WERI-Rb-1 (cell line): ENCODE results near the gene DDX19B.
"Not testable (repeated sequence)": the region's sequence is repeated elsewhere in the genome, so short reads cannot be mapped to it uniquely, and the experiment has no call there.

Experiments used
- DNase-seq: peaks from one replicate; pipeline ENCODE4 v3.0.0-alpha.2; 2020
- H3K27ac ChIP-seq: fragments of 250-450 bp; sonication (Bioruptor Pico); 2 replicates; pipeline ENCODE4 v1.5.1; 2020; ENCODE audit warnings: mild to moderate bottlenecking, moderate library complexity
- H3K27me3 ChIP-seq: fragments of 250-450 bp; sonication (Bioruptor Pico); 2 replicates; pipeline ENCODE4 v1.5.1; 2021; ENCODE audit warnings: mild to moderate bottlenecking, low read depth, moderate library complexity; ENCODE audit not compliant: insufficient read depth, severe bottlenecking
- H3K36me3 ChIP-seq: fragments of 250-450 bp; sonication (Bioruptor Pico); 2 replicates; pipeline ENCODE4 v1.5.1; 2020; ENCODE audit warnings: mild to moderate bottlenecking, moderate library complexity
- H3K4me3 ChIP-seq: 2 replicates; pipeline ENCODE4 v1.5.1; 2011; ENCODE audit warnings: low read depth, mild to moderate bottlenecking, control low read depth, low read length
- H3K9me3 ChIP-seq: fragments of 250-450 bp; sonication (Bioruptor Pico); 2 replicates; pipeline ENCODE4 v1.5.1; 2021; ENCODE audit warnings: mild to moderate bottlenecking, moderate library complexity; ENCODE audit not compliant: severe bottlenecking
- TF ChIP-seq, protein P1 (sequence below): IDR thresholded peaks from 2 replicates; pipeline ENCODE4 v1.5.1; 2011; ENCODE audit warnings: low read depth, mild to moderate bottlenecking, control low read depth, inconsistent platforms, low read length

DDX19B gene

DNA sequence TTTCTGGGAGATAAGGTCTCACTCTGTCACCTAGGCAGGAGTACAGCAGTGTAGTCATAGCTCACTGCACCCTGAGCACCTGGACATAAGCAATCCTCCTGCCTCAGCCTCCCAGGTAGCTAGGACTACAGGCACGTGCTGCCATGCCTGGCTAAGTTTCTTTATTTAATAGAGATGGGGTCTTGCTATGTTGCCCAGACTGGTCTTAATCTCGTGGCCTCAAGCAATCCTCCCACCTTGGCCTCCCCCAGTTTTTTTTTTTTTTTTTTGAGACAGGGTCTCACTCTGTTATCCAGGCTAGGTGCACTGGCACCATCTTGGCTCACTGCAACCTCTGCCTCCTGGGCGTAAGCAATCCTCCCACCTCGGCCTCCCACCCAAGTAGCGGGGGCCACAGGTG is 21.1 kb downstream of the DDX19B start:
- no peak overlapping the region for H3K4me3 ChIP-seq
- DNase-seq, result no peak
- peaks cover 59% of the 10 kb centered on the region for H3K36me3 ChIP-seq
- TF ChIP-seq, protein P1, sequence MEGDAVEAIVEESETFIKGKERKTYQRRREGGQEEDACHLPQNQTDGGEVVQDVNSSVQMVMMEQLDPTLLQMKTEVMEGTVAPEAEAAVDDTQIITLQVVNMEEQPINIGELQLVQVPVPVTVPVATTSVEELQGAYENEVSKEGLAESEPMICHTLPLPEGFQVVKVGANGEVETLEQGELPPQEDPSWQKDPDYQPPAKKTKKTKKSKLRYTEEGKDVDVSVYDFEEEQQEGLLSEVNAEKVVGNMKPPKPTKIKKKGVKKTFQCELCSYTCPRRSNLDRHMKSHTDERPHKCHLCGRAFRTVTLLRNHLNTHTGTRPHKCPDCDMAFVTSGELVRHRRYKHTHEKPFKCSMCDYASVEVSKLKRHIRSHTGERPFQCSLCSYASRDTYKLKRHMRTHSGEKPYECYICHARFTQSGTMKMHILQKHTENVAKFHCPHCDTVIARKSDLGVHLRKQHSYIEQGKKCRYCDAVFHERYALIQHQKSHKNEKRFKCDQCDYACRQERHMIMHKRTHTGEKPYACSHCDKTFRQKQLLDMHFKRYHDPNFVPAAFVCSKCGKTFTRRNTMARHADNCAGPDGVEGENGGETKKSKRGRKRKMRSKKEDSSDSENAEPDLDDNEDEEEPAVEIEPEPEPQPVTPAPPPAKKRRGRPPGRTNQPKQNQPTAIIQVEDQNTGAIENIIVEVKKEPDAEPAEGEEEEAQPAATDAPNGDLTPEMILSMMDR, result no peak
- H3K9me3 ChIP-seq, result no peaks in the 10 kb centered on the region
- H3K27ac ChIP-seq, result no peak overlapping the region
- H3K27me3 ChIP-seq, result no peaks in the 10 kb centered on the region

DNA sequence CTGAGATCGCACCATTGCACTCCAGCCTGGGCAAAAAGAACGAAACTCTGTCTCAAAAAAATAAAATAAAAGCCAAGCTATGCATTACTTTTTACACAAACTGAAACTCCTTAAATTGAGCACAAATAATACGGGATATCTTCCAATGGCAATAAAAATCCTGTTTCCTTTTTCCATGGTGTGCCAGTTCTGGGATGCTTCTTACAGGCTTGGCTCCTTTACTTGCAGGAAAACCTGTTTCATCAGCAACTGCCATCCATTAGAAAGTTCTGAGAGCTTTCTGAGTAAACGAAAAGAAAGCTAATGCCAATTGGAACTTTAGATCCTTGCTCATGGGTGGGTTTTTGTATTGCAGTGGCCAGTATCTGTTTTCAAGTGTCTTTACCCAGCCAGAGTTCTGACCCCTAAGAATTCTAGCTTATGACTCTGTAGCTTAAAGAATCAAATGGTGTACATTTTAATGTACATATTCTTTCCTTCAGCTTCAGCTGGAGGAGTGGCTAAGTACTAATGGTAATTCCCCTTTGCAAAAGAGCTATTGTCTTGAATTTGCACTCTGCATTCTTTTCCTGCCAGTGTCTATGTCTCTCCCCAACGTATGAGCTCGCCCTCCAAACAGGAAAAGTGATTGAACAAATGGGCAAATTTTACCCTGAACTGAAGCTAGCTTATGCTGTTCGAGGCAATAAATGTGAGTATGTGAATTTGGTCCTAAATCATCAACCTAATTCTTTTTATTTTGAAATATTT is 26.2 kb downstream of the DDX19B start:
- Histone ChIP-seq H3K4me3 (no peak overlapping the region), H3K27ac (no peak overlapping the region), H3K27me3 (no peaks in the 10 kb centered on the region), H3K36me3 (peaks cover 58% of the 10 kb centered on the region), H3K9me3 (no peaks in the 10 kb centered on the region)
- DNase-seq, result no peak
- TF ChIP-seq, protein P1, result no peak

DNA sequence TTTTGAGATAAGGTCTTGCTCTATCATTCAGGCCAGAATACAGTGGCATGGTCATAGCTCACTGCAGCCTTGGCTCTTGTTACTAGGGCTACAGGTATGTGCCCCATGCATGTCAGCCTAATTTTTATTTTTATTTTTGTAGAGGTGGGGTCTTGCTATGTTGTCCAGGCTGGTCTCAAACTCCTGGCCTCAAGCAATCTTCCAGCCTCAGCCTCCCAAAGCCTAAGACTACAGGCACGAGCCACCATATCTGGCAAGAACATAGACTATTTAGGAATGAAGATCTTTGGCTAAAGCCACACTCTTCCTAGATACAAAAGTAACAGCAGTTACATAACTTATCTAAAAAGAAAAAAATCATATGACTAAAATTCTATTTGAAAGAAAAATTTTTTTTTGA is 32.1 kb downstream of the DDX19B start:
- Histone ChIP-seq H3K27ac (no peak overlapping the region), H3K9me3 (no peaks in the 10 kb centered on the region), H3K36me3 (peaks cover 60% of the 10 kb centered on the region), H3K27me3 (no peaks in the 10 kb centered on the region), H3K4me3 (no peak overlapping the region)
- DNase-seq, result no peak
- TF ChIP-seq, protein P1, result no peak

DNA sequence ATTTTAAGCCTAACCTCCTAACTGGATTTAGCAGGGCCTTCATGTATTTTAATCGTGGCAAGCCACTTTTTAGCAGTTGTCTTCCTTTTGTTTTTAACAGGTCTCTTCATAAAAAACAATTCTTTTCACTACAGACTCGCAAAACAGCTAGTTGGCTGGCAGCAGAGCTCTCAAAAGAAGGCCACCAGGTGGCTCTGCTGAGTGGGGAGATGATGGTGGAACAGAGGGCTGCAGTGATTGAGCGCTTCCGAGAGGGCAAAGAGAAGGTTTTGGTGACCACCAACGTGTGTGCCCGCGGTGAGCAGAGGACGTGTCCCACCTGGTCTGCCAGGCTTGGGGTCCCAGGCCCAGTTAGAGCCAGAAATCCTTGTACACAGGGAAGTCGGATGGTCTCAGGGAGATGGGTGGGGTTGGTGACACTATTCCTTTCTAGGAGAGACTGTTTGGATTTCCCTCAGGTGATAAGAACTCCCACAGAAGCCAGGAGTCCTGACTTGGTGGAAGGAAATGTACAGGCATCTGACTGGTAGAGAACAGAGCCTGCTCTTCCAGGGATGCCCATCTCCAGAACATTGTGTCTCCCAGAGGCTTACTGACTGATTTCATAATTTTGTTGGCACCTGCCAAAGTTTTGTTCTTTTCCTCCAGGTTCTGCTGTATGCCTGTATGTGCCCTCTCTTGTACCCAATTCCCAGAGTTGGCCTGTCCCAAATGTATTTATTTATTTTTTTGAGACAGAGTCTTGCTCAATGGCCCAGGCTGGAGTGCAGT is 32.8 kb downstream of the DDX19B start:
- Histone ChIP-seq H3K9me3 (no peaks in the 10 kb centered on the region), H3K4me3 (no peak overlapping the region), H3K27me3 (no peaks in the 10 kb centered on the region), H3K27ac (no peak overlapping the region), H3K36me3 (peaks cover 64% of the 10 kb centered on the region)
- DNase-seq, result peak; percentile 28
- TF ChIP-seq, protein P1, result peak; percentile 48; the same call in 1 of the 2 replicates

DNA sequence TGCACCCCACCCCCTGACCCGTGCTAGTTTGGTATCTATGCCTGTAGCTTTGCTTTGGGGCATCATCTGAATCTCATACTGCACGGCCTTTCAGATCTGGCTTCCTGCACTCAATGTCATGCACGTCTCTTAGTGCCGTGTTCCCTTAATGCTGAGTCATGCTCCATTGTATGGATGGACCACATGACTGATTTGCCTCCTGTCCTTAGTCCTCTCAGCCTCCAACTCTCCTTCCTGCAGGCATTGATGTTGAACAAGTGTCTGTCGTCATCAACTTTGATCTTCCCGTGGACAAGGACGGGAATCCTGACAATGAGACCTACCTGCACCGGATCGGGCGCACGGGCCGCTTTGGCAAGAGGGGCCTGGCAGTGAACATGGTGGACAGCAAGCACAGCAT is 33.7 kb downstream of the DDX19B start:
- H3K36me3 ChIP-seq, result peaks cover 56% of the 10 kb centered on the region
- not testable (repeated sequence) for H3K27me3 ChIP-seq, H3K9me3 ChIP-seq, DNase-seq, H3K4me3 ChIP-seq, H3K27ac ChIP-seq

DNA sequence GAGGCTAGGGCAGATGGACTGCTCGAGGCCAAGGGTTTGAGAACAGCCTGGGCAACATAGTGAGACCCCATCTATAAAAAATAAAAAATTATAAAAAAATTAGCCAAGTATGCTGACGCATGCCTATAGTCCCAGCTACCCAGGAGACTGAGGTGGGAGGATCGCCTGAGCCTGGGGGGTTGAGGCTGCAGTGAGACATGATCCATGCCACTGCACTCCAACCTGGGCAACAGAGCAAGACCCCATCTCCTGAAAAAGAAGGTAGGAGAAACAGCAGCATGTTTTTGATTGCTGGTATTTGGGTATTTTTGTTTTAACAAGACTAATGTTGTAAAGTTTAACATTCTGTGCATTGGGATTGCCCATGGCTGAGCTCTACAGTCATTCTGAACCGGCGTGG is 38.8 kb downstream of the DDX19B start:
- no peak overlapping the region for H3K4me3 ChIP-seq
- no peaks in the 10 kb centered on the region for H3K27me3 ChIP-seq
- DNase-seq, result no peak
- no peaks in the 10 kb centered on the region for H3K9me3 ChIP-seq
- H3K27ac ChIP-seq, result no peak overlapping the region
- H3K36me3 ChIP-seq, result peaks cover 28% of the 10 kb centered on the region
- TF ChIP-seq, protein P1, result no peak
